Neuronal stem cell (in vitro differentiated cells): ENCODE results near the gene TTC9C.

Experiments used
- DNase-seq: peaks from one replicate; pipeline ENCODE4 v3.0.0-alpha.2; 2013; ENCODE audit warnings: low spot score
- H2AFZ ChIP-seq: one replicate; pipeline ENCODE4 v1.6.1; 2013; ENCODE audit warnings: mild to moderate bottlenecking, low read length, inconsistent platforms
- H2AK5ac ChIP-seq: 2 replicates; pipeline ENCODE4 v1.6.1; 2013; ENCODE audit warnings: low read depth, mild to moderate bottlenecking, inconsistent platforms, low read length, moderate library complexity, mixed read lengths
- H2BK120ac ChIP-seq: 2 replicates; pipeline ENCODE4 v1.6.1; 2013; ENCODE audit warnings: low read depth, mild to moderate bottlenecking, inconsistent platforms, low read length, moderate library complexity, mixed read lengths
- H2BK12ac ChIP-seq: one replicate; pipeline ENCODE4 v1.6.1; 2013; ENCODE audit warnings: low read length, inconsistent platforms
- H2BK15ac ChIP-seq: 2 replicates; pipeline ENCODE4 v1.6.1; 2013; ENCODE audit warnings: mild to moderate bottlenecking, low read length, inconsistent platforms, mixed read lengths
- H2BK5ac ChIP-seq: one replicate; pipeline ENCODE4 v1.6.1; 2013; ENCODE audit warnings: inconsistent platforms, mild to moderate bottlenecking, low read length, moderate library complexity
- H3K14ac ChIP-seq: one replicate; pipeline ENCODE4 v1.6.1; 2013; ENCODE audit warnings: low read length, inconsistent platforms
- H3K18ac ChIP-seq: 2 replicates; pipeline ENCODE4 v1.6.1; 2013; ENCODE audit warnings: low read length, inconsistent platforms
- H3K23ac ChIP-seq: 2 replicates; pipeline ENCODE4 v1.6.1; 2013; ENCODE audit warnings: low read depth, mild to moderate bottlenecking, mixed read lengths, low read length, inconsistent platforms; ENCODE audit not compliant: poor library complexity
- H3K27ac ChIP-seq: replicated peaks from 3 replicates; pipeline ENCODE4 v1.5.1; 2013; ENCODE audit warnings: low read length, inconsistent platforms
- H3K27me3 ChIP-seq, 3 experiments: 2 replicates each; pipeline ENCODE4 v1.6.1; 2013; ENCODE audit warnings: low read length in 3 of 3, mild to moderate bottlenecking in 2 of 3, inconsistent platforms in 1 of 3, low read depth in 1 of 3, mixed read lengths in 1 of 3, moderate library complexity in 1 of 3; ENCODE audit not compliant: control insufficient read depth in 3 of 3, insufficient read depth in 3 of 3
- H3K36me3 ChIP-seq, 2 donors: replicated peaks in 1 of 2; 2 replicates each; pipeline ENCODE4 v1.6.1; 2013; ENCODE audit warnings: low read length in 2 of 2; ENCODE audit not compliant: control insufficient read depth in 2 of 2, insufficient read depth in 2 of 2
- H3K4ac ChIP-seq: 2 replicates; pipeline ENCODE4 v1.6.1; 2013; ENCODE audit warnings: inconsistent platforms, mild to moderate bottlenecking, low read length, moderate library complexity
- H3K4me1 ChIP-seq, 2 donors: 1 replicate in 1 of 2; 2 replicates in 1 of 2; pipeline ENCODE4 v1.6.1; 2013; ENCODE audit warnings: low read length in 2 of 2, low read depth in 1 of 2; ENCODE audit not compliant: control insufficient read depth in 2 of 2, insufficient read depth in 1 of 2
- H3K4me2 ChIP-seq: one replicate; pipeline ENCODE4 v1.6.1; 2013; ENCODE audit warnings: mild to moderate bottlenecking, low read length, inconsistent platforms; ENCODE audit not compliant: insufficient read depth, poor library complexity, severe bottlenecking
- H3K4me3 ChIP-seq, 2 donors: 2 replicates each; pipeline ENCODE4 v1.5.1; 2013; ENCODE audit warnings: low read length in 2 of 2, mild to moderate bottlenecking in 2 of 2, inconsistent platforms in 1 of 2, moderate library complexity in 1 of 2
- H3K79me1 ChIP-seq: one replicate; pipeline ENCODE4 v1.6.1; 2013; ENCODE audit warnings: low read depth, mild to moderate bottlenecking, inconsistent platforms, low read length, moderate library complexity
- H3K9ac ChIP-seq: one replicate; pipeline ENCODE4 v1.6.1; 2013; ENCODE audit warnings: mild to moderate bottlenecking, low read depth, low read length, inconsistent platforms; ENCODE audit not compliant: poor library complexity
- H3K9me3 ChIP-seq, 2 donors: replicated peaks in 1 of 2; 2 replicates each; pipeline versions ENCODE3 to v1.6.1; 2013; ENCODE audit warnings: low read length in 2 of 2, mild to moderate bottlenecking in 2 of 2, inconsistent platforms in 1 of 2, low read depth in 1 of 2, mixed read lengths in 1 of 2, moderate library complexity in 1 of 2; ENCODE audit not compliant: control insufficient read depth in 2 of 2, insufficient read depth in 1 of 2
- H4K8ac ChIP-seq: one replicate; pipeline ENCODE4 v1.6.1; 2013; ENCODE audit warnings: low read depth, mild to moderate bottlenecking, inconsistent platforms, low read length, moderate library complexity
- H4K91ac ChIP-seq: one replicate; pipeline ENCODE4 v1.6.1; 2013; ENCODE audit warnings: low read length, low read depth, mild to moderate bottlenecking, inconsistent platforms; ENCODE audit not compliant: poor library complexity
- WGBS, 2 donors: extraction: QIAGEN DNeasy Blood & Tissue Kit; methylation state at CpG; one replicate each; pipeline ENCODE4 v1.1.7; 2013; ENCODE audit warnings: missing lambda C conversion rate in 2 of 2, mixed read lengths in 1 of 2; ENCODE audit not compliant: insufficient read length in 2 of 2, insufficient replicate concordance in 1 of 2; ENCODE audit errors: extremely low coverage in 2 of 2; 5-methylcytosine and 5-hydroxymethylcytosine counted together

TTC9C gene

GRCh38 chr11:62712276-62712812 is 15.9 kb upstream of the TTC9C start:
- peaks cover 46 to 84% of the 10 kb centered on the region in 2 donors for H3K36me3 ChIP-seq
- H3K27me3 ChIP-seq: no peaks in the 10 kb centered on the region
- WGBS, 2 donors: no CpG with 5 or more reads among the region's 6 CpGs
- peaks cover 10 to 15% of the 10 kb centered on the region in 2 donors for H3K4me1 ChIP-seq
- H3K79me1 ChIP-seq: no peaks in the 10 kb centered on the region
- DNase-seq: no peak
- no peak overlapping the region for H2BK120ac ChIP-seq
- H2BK15ac ChIP-seq: no peak overlapping the region
- no peak overlapping the region for H3K18ac ChIP-seq
- no peak overlapping the region for H2BK5ac ChIP-seq
- H3K23ac ChIP-seq: no peak overlapping the region
- no peak overlapping the region for H3K4ac ChIP-seq
- H3K4me2 ChIP-seq: no peak overlapping the region
- H3K9me3 ChIP-seq: no peaks in the 10 kb centered on the region
- H2BK12ac ChIP-seq: no peak overlapping the region
- no peak overlapping the region for H2AK5ac ChIP-seq
- no peak overlapping the region for H2AFZ ChIP-seq
- no peak overlapping the region for H3K9ac ChIP-seq
- H4K91ac ChIP-seq: no peak overlapping the region
- H3K14ac ChIP-seq: no peak overlapping the region
- no peak overlapping the region for H4K8ac ChIP-seq
- H3K27ac ChIP-seq: no peak overlapping the region
- no peak overlapping the region for H3K4me3 ChIP-seq

GRCh38 chr11:62712861-62713260 is 15.4 kb upstream of the TTC9C start:
- no peak overlapping the region for H3K4ac ChIP-seq
- no peaks in the 10 kb centered on the region for H3K9me3 ChIP-seq
- H4K8ac ChIP-seq: no peak overlapping the region
- no peaks in the 10 kb centered on the region for H3K27me3 ChIP-seq
- no peak overlapping the region for H3K4me3 ChIP-seq
- no peak overlapping the region for H2BK12ac ChIP-seq
- H3K4me2 ChIP-seq: no peak overlapping the region
- no peak overlapping the region for H2AFZ ChIP-seq
- no peak overlapping the region for H2BK5ac ChIP-seq
- H2AK5ac ChIP-seq: no peak overlapping the region
- H3K14ac ChIP-seq: no peak overlapping the region
- H3K36me3 ChIP-seq: peaks cover 49 to 89% of the 10 kb centered on the region in 2 donors
- no peak overlapping the region for H4K91ac ChIP-seq
- no peak overlapping the region for H2BK15ac ChIP-seq
- no peak overlapping the region for H2BK120ac ChIP-seq
- no CpG with 5 or more reads among the region's 3 CpGs for WGBS, 2 donors
- no peak overlapping the region for H3K9ac ChIP-seq
- no peak overlapping the region for H3K18ac ChIP-seq
- H3K79me1 ChIP-seq: no peaks in the 10 kb centered on the region
- H3K27ac ChIP-seq: no peak overlapping the region
- peaks cover 6 to 11% of the 10 kb centered on the region in 2 donors for H3K4me1 ChIP-seq
- H3K23ac ChIP-seq: no peak overlapping the region
- DNase-seq: no peak

GRCh38 chr11:62713343-62713742 is 14.9 kb upstream of the TTC9C start:
- no peak overlapping the region for H2AFZ ChIP-seq
- H3K4me1 ChIP-seq: peaks cover 6 to 11% of the 10 kb centered on the region in 2 donors
- no peak overlapping the region for H3K14ac ChIP-seq
- H3K4me3 ChIP-seq: no peak overlapping the region
- no peaks in the 10 kb centered on the region for H3K27me3 ChIP-seq
- no CpG with 5 or more reads among the region's 2 CpGs for WGBS, 2 donors
- no peak overlapping the region for H2BK120ac ChIP-seq
- H2BK5ac ChIP-seq: no peak overlapping the region
- no peak overlapping the region for H3K4me2 ChIP-seq
- peaks cover 48 to 90% of the 10 kb centered on the region in 2 donors for H3K36me3 ChIP-seq
- H3K79me1 ChIP-seq: no peaks in the 10 kb centered on the region
- H3K27ac ChIP-seq: no peak overlapping the region
- no peak overlapping the region for H2BK15ac ChIP-seq
- no peaks in the 10 kb centered on the region for H3K9me3 ChIP-seq
- no peak overlapping the region for H3K9ac ChIP-seq
- H2BK12ac ChIP-seq: no peak overlapping the region
- no peak overlapping the region for H3K4ac ChIP-seq
- no peak overlapping the region for H4K8ac ChIP-seq
- DNase-seq: no peak
- no peak overlapping the region for H4K91ac ChIP-seq
- no peak overlapping the region for H2AK5ac ChIP-seq
- no peak overlapping the region for H3K23ac ChIP-seq
- no peak overlapping the region for H3K18ac ChIP-seq

- Histone ChIP-seq H3K18ac (no peak overlapping the region), H2BK12ac (no peak overlapping the region), H3K27me3 (no peaks in the 10 kb centered on the region), H3K79me1 (no peaks in the 10 kb centered on the region), H3K9ac (no peak overlapping the region), H2AK5ac (no peak overlapping the region), H4K8ac (no peak overlapping the region), H3K4me1 (no peaks in the 10 kb centered on the region), H4K91ac (no peak overlapping the region), H2AFZ (no peak overlapping the region), H3K14ac (no peak overlapping the region), H3K4me2 (no peak overlapping the region), H3K9me3 (no peaks in the 10 kb centered on the region), H3K4me3 (no peak overlapping the region), H2BK5ac (no peak overlapping the region), H3K36me3 (peaks cover 59 to 98% of the 10 kb centered on the region in 2 donors), H3K4ac (no peak overlapping the region), H2BK120ac (no peak overlapping the region), H3K23ac (peak overlapping the region; percentile 31), H3K27ac (no peak overlapping the region), H2BK15ac (no peak overlapping the region)
- no peak for DNase-seq
- no CpG with 5 or more reads among the region's 24 CpGs for WGBS, 2 donors
Observed at GRCh38 chr11:62715150-62716130, 12.8 kb upstream of the TTC9C start.
